Parietal lobe (tissue), 2 donors: ENCODE measurements around the gene COL27A1. TPM values are rescaled to one million over a fixed set of nuclear protein-coding genes. Genes with fewer than 3 reads are reported as not detected.

Source experiments
- small RNA-seq: library from RNA; depleted of rRNA; stranded (forward); fragments of <200 nt; gene quantifications from one replicate; pipeline ENCODE3, GENCODE V24; 2014; ENCODE audit warnings: low replicate concordance
- total RNA-seq: library from RNA; depleted of rRNA; stranded (reverse); fragments of >200 nt; gene quantifications from one replicate; pipeline ENCODE4 v1.2.3, GENCODE V29; 2014

Gene COL27A1
- total RNA-seq, result 2.5 TPM

DNA sequence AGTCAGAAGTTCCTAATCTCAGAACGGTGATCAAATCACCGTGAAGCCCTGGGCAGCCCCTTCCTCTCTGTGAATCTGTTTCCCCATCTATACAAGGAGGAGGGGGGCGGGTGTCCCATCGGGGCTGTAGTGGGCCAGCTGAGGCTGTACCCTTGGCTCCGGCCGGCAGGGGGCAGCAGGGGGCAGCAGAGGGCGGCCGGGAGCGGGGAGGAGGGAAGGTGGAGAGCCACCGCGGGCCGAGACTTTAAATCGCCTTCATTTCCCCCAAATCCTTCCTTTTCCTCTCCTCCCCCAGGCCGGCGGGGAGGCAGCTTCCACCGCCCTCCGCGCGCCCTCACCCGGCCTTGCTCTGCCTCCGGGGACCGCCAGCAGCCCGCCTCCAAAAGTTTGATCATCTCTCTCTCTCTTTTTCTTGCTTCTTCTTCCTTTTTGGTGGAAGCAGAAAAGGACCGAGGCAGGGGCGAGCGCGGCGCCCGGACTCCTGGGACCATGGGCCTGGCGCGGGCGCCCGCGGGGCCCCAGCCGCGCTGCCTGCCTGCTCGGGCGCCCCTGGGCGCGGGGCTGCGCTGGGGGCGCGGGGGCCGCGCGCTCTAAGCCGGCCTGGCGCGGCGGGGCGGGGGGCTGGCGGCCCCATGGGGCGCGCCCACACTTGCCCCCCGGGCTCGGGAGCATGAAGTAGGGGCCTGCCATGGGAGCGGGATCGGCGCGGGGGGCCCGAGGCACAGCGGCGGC lies at the start of gene COL27A1:
Gene COL27A1, plus strand, starts transcription at position 275 of the 732 bp plus-strand sequence. Its CDS starts 414 bp downstream, at position 689.

DNA sequence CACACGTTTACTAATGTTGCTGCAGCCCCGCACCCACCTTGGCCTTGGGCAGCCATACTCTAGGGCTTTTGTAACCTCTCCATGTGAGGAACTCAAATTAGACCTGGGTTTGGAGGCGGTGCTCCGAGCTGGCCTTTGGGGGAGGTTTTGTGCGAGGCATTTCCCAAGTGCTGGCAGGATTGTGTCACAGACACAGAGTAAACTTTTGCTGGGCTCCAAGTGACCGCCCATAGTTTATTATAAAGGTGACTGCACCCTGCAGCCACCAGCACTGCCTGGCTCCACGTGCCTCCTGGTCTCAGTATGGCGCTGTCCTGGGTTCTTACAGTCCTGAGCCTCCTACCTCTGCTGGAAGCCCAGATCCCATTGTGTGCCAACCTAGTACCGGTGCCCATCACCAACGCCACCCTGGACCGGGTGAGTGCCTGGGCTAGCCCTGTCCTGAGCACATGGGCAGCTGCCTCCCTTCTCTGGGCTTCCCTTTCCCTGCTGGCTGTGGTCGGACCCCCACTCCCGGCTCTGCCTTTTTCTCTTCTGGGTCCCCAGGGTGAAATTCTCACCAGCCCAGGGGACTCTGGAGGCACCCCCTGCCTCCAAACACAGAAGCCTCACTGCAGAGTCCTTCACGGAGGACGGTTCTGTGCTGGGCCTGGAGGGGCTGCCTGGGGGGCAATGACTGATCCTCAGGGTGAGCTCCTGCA lies 167.6 kb downstream of the COL27A1 start, which contains the start of gene ORM1:
Gene ORM1, plus strand, starts transcription at position 268 of the 701 bp plus-strand sequence. Its CDS starts 36 bp downstream, at position 304.

DNA sequence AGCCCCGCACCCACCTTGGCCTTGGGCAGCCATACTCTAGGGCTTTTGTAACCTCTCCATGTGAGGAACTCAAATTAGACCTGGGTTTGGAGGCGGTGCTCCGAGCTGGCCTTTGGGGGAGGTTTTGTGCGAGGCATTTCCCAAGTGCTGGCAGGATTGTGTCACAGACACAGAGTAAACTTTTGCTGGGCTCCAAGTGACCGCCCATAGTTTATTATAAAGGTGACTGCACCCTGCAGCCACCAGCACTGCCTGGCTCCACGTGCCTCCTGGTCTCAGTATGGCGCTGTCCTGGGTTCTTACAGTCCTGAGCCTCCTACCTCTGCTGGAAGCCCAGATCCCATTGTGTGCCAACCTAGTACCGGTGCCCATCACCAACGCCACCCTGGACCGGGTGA lies 174.3 kb downstream of the COL27A1 start, which contains the start of gene ORM2:
Gene ORM2, plus strand, starts transcription at position 245 of the 398 bp plus-strand sequence. Its CDS starts 36 bp downstream, at position 281.

Small RNA genes lying within 50 kb of the gene (small RNA-seq; reads per million reads assigned to genes)
- gene MIR455, result 2.6 reads per million, percentile 83 among the genes with 10 or more reads in this experiment

Other genes starting within 250 kb of the COL27A1 start
- gene AMBP, start 77.2 kb upstream of the COL27A1 start, total RNA-seq, result not detected
- gene KIF12, start 56.2 kb upstream of the COL27A1 start, total RNA-seq, result 1.3 TPM
- not detected for gene ORM1, start 167.6 kb downstream of the COL27A1 start, total RNA-seq
- not detected for gene ORM2, start 174.3 kb downstream of the COL27A1 start, total RNA-seq
- 16.3 TPM for gene AKNA, start 232.4 kb downstream of the COL27A1 start, total RNA-seq